ENCODE results near the gene CAP2. TPM values are rescaled to one million over a fixed set of nuclear protein-coding genes. Genes with fewer than 3 reads are reported as not detected.
"Not testable (repeated sequence)": the region's sequence is repeated elsewhere in the genome, so short reads cannot be mapped to it uniquely, and the experiment has no call there.

CAP2 gene
- total RNA-seq, 2 donors from 2014 or later = not detected

- H3K9me3 Mint-ChIP-seq = peaks cover 3 to 8% of the 10 kb centered on the region in 2 donors
- H3K27me3 Mint-ChIP-seq (ENCODE audit: low read depth) = peaks cover 6% of the 10 kb centered on the region
- H3K36me3 Mint-ChIP-seq (ENCODE audit: insufficient read depth in 2 of 2) = peaks cover 3 to 9% of the 10 kb centered on the region in 2 donors
- DNase-seq (no peak), ATAC-seq (replicated peaks in 1 of 2) (no peak)
- no peak overlapping the region for H3K4me3 Mint-ChIP-seq
- no peak overlapping the region for H3K27ac Mint-ChIP-seq
- no peaks in the 10 kb centered on the region for H3K4me1 Mint-ChIP-seq (ENCODE audit: low read depth)
These were observed 172.0 kb downstream of the CAP2 start for GRCh38 chr6:17565399-17565798.

DNA sequence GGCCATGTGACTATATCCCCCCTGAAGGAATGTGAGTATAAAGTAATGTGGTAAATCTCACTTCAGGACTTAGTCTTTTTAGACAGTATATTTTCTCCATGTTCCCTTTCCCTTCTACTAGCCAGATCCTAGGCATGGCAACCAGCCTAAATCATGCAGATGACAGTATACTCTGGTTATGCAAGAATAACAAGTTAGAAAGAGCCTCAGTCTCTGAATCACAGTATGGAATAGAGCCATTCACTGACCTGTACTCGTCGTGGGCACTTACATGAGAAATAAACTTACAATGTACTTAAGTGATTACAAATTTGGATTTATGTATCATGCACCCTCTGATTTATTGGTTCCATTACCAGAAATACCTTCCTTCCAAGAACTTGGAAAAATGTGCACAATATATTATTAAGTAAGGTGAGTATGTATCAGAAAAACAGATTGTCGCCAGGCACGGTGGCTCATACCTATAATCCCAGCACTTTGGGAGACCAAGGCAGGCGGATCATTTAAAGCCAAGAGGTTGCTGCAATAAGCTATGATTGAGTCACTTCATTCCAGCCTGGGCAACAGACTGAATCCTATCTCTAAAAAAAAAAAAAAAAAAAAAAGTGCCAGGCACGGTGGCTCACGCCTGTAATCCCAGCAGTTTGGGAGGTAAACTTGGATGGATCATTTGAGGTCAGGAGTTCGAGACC is 181.6 kb downstream of the CAP2 start:
- no peak overlapping the region for H3K4me3 Mint-ChIP-seq
- no peak overlapping the region for H3K27ac Mint-ChIP-seq
- no peaks in the 10 kb centered on the region for H3K4me1 Mint-ChIP-seq (ENCODE audit: low read depth)
- peaks cover 7 to 10% of the 10 kb centered on the region in 2 donors for H3K36me3 Mint-ChIP-seq (ENCODE audit: insufficient read depth in 2 of 2)
- DNase-seq (no peak), ATAC-seq (replicated peaks in 1 of 2) (no peak)
- peaks cover 11% of the 10 kb centered on the region for H3K27me3 Mint-ChIP-seq (ENCODE audit: low read depth)
- peaks cover 9 to 10% of the 10 kb centered on the region in 2 donors for H3K9me3 Mint-ChIP-seq

DNA sequence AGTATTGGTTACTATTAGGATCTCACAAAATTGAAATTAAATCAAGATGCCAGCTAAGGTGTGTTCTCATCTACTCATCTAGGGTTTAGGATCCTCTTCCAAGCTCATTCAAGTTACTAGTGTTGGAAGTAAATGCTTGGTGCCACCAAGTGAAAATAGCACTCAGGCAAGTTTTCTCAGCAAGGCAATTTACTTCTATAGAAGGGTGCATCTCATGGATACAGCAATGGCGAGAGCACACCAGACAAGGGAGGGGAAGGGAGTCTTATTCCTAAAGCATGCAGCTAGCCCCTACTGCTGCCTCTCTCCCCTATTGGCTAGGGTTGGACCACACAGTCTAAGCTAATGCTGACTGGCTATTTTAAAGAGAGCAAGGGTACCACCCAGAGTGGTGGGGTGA is 183.7 kb downstream of the CAP2 start:
- Mint-ChIP-seq H3K27ac (no peak overlapping the region), H3K4me3 (no peak overlapping the region), H3K4me1 (ENCODE audit: low read depth) (no peaks in the 10 kb centered on the region), H3K36me3 (ENCODE audit: insufficient read depth in 2 of 2) (peaks cover 7 to 10% of the 10 kb centered on the region in 2 donors), H3K27me3 (ENCODE audit: low read depth) (peaks cover 14% of the 10 kb centered on the region), H3K9me3 (peaks cover 9 to 10% of the 10 kb centered on the region in 2 donors)
- DNase-seq (no peak), ATAC-seq (replicated peaks in 1 of 2) (no peak)

DNA sequence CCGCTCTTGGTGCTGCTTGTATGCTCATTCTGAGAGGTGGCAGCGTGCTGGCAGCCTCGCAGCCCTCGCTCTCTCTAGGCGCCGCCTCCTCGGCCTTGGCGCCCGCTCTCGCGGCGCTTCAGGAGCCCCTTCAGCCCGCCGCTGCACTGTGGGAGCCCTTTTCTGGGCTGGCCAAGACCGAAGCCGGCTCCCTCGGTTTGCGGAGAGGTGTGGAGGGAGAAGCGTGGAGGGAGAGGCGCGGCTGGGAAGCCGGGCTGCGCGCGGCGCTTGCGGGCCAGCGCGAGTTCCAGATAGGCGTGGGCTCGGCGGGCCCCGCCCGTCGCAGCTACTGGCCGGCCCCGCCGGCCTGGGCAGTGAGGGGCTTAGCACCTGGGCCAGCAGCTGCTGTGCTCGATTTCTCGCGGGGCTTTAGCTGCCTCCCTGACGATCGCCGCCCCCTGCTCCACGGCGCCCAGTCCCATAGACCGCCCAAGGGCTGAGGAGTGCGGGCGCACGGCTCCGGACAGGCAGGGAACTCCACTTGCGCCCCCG is 187.2 kb downstream of the CAP2 start:
- H3K27ac Mint-ChIP-seq = no peak overlapping the region
- H3K4me1 Mint-ChIP-seq (ENCODE audit: low read depth) = peaks cover 6% of the 10 kb centered on the region
- H3K36me3 Mint-ChIP-seq (ENCODE audit: insufficient read depth in 2 of 2) = peaks cover 7 to 10% of the 10 kb centered on the region in 2 donors

DNA sequence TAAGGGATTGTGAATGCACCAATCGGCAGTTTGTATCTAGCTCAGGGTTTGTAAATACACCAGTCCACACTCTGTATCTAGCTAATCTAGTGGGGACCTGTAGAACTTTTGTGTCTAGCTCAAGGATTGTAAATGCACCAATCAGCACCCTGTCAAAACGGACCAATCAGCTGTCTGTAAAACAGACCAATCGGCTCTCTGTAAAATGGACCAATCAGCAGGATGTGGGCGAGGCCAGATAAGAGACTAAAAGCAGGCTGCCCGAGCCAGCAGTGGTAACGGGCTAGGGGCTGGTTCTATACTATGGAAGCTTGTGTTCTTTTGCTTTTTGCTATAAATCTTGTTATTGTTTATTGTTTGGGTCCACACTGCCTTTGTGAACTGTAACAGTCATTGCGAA is 187.9 kb downstream of the CAP2 start:
- ATAC-seq (replicated peaks in 1 of 2); H3K27ac Mint-ChIP-seq; DNase-seq; H3K4me1 Mint-ChIP-seq (ENCODE audit: low read depth); H3K9me3 Mint-ChIP-seq; H3K27me3 Mint-ChIP-seq (ENCODE audit: low read depth): not testable (repeated sequence)
- Mint-ChIP-seq H3K4me3 (peak overlapping the region; percentile 31 to 84), H3K36me3 (ENCODE audit: insufficient read depth in 2 of 2) (peaks cover 7 to 10% of the 10 kb centered on the region in 2 donors)

More for the DNA sequence above, 187.2 kb downstream of the CAP2 start:
- Mint-ChIP-seq H3K4me3 (peak overlapping the region; percentile 69 to 84), H3K27me3 (ENCODE audit: low read depth) (peaks cover 6% of the 10 kb centered on the region), H3K9me3 (peaks cover 9 to 10% of the 10 kb centered on the region in 2 donors)
- DNase-seq (peak in 1 of 2 donors; percentile 26), ATAC-seq (replicated peaks in 1 of 2) (peak; percentile 72 to 79)

GRCh38 chr6:17583811-17584210 is 190.4 kb downstream of the CAP2 start:
- no peaks in the 10 kb centered on the region for H3K9me3 Mint-ChIP-seq
- H3K4me3 Mint-ChIP-seq = no peak overlapping the region
- peak overlapping the region; percentile 18 for H3K27ac Mint-ChIP-seq
- no peaks in the 10 kb centered on the region for H3K36me3 Mint-ChIP-seq (ENCODE audit: insufficient read depth in 2 of 2)
- peaks cover 6% of the 10 kb centered on the region for H3K27me3 Mint-ChIP-seq (ENCODE audit: low read depth)
- H3K4me1 Mint-ChIP-seq (ENCODE audit: low read depth) = peaks cover 7% of the 10 kb centered on the region
- no peak for DNase-seq
- ATAC-seq (replicated peaks in 1 of 2) = peak in 1 of 2 donors; percentile 26

DNA sequence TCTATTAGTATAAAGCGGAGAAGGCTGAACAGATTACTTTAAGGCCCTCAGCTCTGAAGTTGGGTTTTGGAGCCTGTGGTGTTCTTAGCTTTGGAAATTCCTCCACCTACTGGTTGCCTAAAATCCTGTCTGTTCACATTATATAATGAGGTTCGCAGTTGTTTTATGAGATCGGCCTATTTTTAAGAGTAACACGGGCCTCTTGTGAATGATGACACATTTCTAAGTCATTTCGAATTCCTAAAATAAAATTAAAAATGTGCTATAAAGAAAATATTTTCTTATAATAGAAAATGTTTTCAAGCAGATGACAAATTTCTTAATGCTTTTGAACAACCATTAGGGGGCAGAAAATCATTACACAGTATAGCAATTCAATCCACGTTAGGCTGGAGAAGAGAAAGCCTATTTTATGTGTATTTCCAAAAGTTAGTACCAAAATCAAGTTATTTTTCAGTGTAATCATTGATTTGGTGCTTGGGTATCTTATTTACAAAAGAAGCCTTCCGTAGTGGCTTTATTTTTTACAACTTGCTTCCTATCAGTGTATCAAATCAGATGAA is 190.9 kb downstream of the CAP2 start:
- Mint-ChIP-seq H3K4me3 (no peak overlapping the region), H3K27me3 (ENCODE audit: low read depth) (peaks cover 6% of the 10 kb centered on the region), H3K27ac (peak overlapping the region; percentile 18), H3K36me3 (ENCODE audit: insufficient read depth in 2 of 2) (no peaks in the 10 kb centered on the region), H3K4me1 (ENCODE audit: low read depth) (peaks cover 12% of the 10 kb centered on the region), H3K9me3 (no peaks in the 10 kb centered on the region)
- peak; percentile 57 to 62 for ATAC-seq (replicated peaks in 1 of 2)
- DNase-seq = no peak

DNA sequence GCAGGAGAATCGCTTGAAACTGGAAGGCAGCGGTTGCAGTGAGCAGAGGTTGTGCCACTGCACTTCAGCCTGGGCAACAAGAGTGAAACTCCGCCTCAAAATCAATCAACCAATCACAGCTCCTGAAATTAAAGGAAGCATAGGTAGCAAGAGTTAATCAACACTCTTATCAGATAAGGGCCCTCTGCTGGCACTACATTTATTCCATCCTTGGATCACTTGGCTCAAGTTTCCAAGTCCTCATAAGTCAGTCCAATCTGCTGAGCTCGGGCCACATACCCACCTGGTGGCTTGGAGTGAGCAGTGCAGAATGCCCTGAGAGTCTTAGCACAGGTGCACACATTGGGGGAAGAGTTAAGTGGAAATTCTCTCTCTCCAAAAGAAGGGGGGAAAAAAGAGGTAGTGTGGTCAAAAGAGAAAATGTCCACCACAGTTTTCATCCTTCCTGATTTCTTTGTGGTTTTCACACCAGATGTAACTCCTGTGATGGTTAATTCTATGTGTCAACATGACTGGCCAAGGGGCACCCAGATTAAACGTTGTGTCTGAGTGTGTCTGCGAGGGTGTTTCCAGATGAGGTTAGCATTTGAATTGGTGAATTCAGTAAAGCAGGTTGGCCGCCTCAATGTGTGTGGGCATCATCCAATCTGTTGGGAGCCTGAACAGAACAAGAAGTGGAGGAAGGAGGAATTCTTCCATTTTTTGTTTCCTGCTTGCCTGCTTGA is 192.5 kb downstream of the CAP2 start:
- DNase-seq (no peak), ATAC-seq (replicated peaks in 1 of 2) (no peak)
- Mint-ChIP-seq H3K9me3 (no peaks in the 10 kb centered on the region), H3K36me3 (ENCODE audit: insufficient read depth in 2 of 2) (no peaks in the 10 kb centered on the region), H3K4me1 (ENCODE audit: low read depth) (peaks cover 15% of the 10 kb centered on the region), H3K27me3 (ENCODE audit: low read depth) (peaks cover 4% of the 10 kb centered on the region), H3K4me3 (no peak overlapping the region), H3K27ac (no peak overlapping the region)

DNA sequence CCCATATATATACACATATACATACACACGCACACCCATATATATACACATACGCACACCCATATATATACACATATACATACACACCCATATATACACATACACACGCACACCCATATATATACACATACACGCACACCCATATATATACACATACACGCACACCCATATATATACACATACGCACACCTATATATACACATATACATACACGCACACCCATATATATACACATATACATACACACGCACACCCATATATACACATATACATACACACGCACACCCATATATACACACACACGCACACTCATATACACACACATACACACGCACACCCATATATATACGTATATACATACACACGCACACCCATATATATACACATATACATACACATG is 193.2 kb downstream of the CAP2 start:
- not testable (repeated sequence) for H3K27me3 Mint-ChIP-seq (ENCODE audit: low read depth); H3K9me3 Mint-ChIP-seq; ATAC-seq (replicated peaks in 1 of 2); H3K36me3 Mint-ChIP-seq (ENCODE audit: insufficient read depth in 2 of 2); DNase-seq; H3K27ac Mint-ChIP-seq; H3K4me3 Mint-ChIP-seq
- peaks cover 15% of the 10 kb centered on the region for H3K4me1 Mint-ChIP-seq (ENCODE audit: low read depth)

DNA sequence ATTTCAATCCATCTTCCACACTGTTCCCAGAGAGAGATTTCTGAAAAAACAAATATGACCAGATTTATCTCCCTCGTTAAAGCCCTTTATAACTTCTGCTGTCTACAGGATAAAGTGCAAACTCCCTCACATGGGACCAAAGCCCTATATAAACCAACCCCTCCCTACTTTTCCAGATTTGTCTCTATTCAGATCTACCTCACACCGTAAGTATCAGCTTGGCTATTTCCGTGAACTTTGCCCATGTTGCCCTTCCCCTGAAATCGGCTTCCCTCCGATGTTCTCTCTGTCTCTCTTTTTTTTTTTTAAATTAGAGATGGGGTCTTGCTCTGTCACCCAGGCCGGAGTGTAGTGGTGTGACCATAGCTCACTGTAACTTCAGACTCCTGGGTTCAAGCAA is 194.6 kb downstream of the CAP2 start:
- H3K27me3 Mint-ChIP-seq (ENCODE audit: low read depth) = no peaks in the 10 kb centered on the region
- H3K36me3 Mint-ChIP-seq (ENCODE audit: insufficient read depth in 2 of 2) = no peaks in the 10 kb centered on the region
- H3K9me3 Mint-ChIP-seq = no peaks in the 10 kb centered on the region
- DNase-seq = no peak
- H3K27ac Mint-ChIP-seq = no peak overlapping the region
- no peak overlapping the region for H3K4me3 Mint-ChIP-seq
- ATAC-seq (replicated peaks in 1 of 2) = no peak
- peaks cover 15% of the 10 kb centered on the region for H3K4me1 Mint-ChIP-seq (ENCODE audit: low read depth)

DNA sequence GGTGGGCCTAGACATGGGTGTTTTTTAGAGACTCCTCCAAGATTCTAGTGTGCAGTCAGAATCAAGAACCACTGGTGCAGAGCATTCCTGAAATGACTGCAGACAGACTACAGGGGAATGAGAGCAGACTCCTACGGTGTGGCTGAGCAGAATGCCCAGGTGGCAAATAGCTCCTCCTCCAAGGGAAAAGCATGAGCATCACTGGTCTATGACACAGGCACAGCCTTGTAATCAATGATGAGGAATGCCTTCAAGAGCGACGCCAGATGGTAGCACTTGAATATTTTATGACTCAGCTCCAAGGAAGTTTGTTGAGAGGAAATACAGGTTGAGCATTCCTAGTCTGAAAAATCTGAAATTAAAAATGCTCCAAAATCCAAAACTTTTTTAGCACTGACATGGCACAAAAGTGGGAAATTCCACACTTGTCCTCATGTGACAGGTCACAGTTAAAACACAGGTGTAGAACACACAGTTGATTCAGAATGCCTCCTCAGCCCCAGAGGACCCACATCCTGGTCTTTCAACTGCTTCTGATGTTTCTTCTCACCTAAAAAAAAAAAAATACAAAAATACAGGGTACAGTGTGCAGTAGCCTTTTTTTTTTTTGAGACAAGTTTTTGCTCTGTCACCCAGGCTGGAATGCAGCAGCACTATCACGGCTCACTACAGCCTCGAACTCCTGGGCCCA is 196.2 kb downstream of the CAP2 start:
- Mint-ChIP-seq H3K4me3 (no peak overlapping the region), H3K36me3 (ENCODE audit: insufficient read depth in 2 of 2) (no peaks in the 10 kb centered on the region), H3K27me3 (ENCODE audit: low read depth) (no peaks in the 10 kb centered on the region), H3K27ac (no peak overlapping the region), H3K9me3 (no peaks in the 10 kb centered on the region), H3K4me1 (ENCODE audit: low read depth) (peaks cover 10% of the 10 kb centered on the region)
- no peak for DNase-seq
- ATAC-seq (replicated peaks in 1 of 2) = peak; percentile 52 to 62

DNA sequence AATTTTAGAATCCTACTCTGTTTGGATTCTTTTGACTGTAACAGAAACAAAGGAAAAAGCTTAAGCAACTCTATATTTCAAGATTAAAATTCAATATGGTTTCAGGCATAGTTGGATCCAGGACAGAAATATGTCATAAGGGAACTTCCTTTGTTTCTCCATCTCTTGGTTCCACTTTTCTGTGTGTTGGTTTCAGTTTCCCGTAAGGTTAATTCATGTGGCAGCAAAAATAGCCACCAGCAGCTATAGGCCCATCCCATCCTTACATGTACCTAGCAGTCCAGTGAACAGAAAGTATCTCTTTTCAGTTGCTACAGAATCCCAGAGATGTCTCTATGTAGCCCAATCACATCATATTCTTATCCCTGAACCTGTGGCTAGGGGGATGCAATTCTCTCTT is 197.9 kb downstream of the CAP2 start:
- Mint-ChIP-seq H3K4me1 (ENCODE audit: low read depth) (peaks cover 10% of the 10 kb centered on the region), H3K27me3 (ENCODE audit: low read depth) (no peaks in the 10 kb centered on the region), H3K36me3 (ENCODE audit: insufficient read depth in 2 of 2) (no peaks in the 10 kb centered on the region), H3K27ac (no peak overlapping the region), H3K4me3 (no peak overlapping the region), H3K9me3 (no peaks in the 10 kb centered on the region)
- DNase-seq (no peak), ATAC-seq (replicated peaks in 1 of 2) (no peak)

GRCh38 chr6:17593246-17593645 is 199.9 kb downstream of the CAP2 start:
- no peak for DNase-seq
- Mint-ChIP-seq H3K27me3 (ENCODE audit: low read depth) (no peaks in the 10 kb centered on the region), H3K9me3 (peaks cover 0 to 1% of the 10 kb centered on the region in 2 donors), H3K36me3 (ENCODE audit: insufficient read depth in 2 of 2) (no peaks in the 10 kb centered on the region), H3K4me3 (no peak overlapping the region), H3K4me1 (ENCODE audit: low read depth) (peaks cover 10% of the 10 kb centered on the region), H3K27ac (no peak overlapping the region)
- ATAC-seq (replicated peaks in 1 of 2) = no peak
